Umbilical cord (tissue), 2 donors: ENCODE data around the gene KLHL30. TPM values are rescaled to one million over a fixed set of nuclear protein-coding genes. Genes with fewer than 3 reads are reported as not detected.
"Not testable (repeated sequence)": the region's sequence is repeated elsewhere in the genome, so short reads cannot be mapped to it uniquely, and the experiment has no call there.

Experiments
- DNase-seq: peaks from one replicate; pipeline ENCODE4 v3.0.0-alpha.2; 2015; ENCODE audit warnings: low spot score
- total RNA-seq: library from RNA; depleted of rRNA; stranded (reverse); fragments of >200 nt; gene quantifications from one replicate; pipeline ENCODE4 v1.2.3, GENCODE V29; 2014; ENCODE audit warnings: low replicate concordance; ENCODE audit not compliant: insufficient read depth

Gene KLHL30
- total RNA-seq, 1 donor from 2014 or later, result 5.1 TPM

DNA sequence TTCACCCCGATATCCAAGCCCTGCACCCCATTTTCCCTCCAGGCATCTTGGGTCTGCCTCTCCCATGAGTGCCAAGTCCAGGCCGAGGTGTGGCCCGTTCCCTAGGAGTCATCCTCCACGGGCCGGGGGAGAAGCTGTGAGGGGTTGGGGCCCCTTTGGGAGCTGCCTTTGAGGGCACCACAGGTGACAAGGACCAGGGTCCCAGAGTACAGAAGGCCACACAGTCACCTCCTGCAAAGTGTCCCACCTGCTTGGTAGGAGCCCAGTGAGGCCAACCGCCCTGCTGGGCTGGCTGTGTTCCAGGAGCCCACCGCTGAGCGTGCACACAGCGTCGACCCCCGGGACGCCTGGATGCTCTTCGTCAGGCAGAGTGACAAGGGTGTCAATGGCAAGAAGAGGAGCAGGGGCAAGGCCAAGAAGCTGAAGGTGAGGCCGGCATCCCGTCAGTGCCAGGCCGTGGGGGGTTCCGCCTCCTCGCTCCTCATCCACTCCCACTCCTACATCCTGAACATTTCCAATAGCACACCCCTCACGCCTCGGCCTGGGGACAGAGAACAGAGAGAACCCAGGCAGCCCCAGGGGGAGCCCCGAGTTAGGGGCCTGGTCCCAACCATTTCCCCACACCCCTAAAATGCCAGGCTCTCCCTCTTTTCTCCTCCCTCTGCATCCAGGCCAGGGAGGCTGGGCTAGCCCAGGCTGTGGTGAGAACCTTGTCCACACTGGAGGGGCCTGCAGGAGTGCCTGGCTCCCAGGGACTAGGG lies 23.0 kb downstream of the KLHL30 start:
- DNase-seq, result no peak

DNA sequence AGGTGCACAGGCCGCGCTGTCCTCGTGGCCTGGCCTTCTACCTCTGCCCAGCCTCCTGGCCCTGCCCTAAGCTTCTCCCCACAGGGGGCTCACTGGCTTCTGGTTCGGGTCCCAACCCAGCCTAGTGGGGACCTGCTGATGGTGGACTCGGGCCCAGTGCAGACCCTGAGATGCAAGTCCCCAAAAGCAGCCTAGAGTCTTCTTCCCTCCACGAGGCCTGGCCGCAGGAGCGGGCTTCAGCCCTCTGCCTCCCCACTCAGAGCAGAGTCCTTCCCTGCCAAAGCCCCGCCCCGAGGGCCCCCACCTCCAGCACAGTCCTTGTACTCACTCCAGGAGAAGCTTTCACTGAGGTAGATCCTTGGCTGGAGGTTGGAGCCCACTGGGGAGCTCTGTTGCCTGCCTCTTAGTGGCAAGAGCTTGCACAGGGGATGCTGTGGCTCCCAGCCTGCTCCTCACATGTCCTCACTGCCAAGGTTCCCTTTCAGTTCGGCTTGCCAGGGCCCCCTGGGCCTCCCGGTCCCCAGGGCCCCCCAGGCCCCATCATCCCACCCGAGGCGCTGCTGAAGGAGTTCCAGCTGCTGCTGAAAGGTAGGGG lies 23.9 kb downstream of the KLHL30 start:
- DNase-seq, result no peak

DNA sequence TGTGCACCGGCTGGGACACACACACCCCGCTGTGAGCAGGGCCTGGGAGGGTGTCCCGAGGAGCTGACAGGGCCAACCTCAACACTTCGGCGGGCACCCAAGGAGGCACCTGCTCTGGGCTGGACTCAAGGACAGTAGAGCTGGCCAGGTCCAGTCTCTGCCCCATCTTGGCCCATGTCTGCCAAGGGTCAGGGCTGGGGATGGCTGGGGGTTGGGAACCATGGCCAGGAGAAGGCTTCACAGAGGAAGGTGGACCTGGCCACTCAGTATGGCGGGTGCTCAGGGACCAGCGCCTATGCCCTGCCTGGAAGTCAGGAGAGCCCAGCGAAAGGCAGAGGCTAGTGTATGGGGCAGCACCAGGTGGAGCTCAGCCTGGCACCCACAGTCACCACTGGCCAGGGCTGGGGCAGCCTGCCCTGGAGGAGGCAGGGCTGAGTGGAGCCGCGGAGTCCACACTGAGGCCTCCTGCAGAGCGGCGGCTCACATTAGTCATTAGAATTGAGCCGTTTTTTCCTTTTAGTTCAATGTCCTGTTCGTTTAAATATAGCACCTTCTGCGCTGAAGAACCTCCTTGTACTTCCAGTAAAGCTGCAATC lies 24.5 kb downstream of the KLHL30 start:
- DNase-seq, result no peak

DNA sequence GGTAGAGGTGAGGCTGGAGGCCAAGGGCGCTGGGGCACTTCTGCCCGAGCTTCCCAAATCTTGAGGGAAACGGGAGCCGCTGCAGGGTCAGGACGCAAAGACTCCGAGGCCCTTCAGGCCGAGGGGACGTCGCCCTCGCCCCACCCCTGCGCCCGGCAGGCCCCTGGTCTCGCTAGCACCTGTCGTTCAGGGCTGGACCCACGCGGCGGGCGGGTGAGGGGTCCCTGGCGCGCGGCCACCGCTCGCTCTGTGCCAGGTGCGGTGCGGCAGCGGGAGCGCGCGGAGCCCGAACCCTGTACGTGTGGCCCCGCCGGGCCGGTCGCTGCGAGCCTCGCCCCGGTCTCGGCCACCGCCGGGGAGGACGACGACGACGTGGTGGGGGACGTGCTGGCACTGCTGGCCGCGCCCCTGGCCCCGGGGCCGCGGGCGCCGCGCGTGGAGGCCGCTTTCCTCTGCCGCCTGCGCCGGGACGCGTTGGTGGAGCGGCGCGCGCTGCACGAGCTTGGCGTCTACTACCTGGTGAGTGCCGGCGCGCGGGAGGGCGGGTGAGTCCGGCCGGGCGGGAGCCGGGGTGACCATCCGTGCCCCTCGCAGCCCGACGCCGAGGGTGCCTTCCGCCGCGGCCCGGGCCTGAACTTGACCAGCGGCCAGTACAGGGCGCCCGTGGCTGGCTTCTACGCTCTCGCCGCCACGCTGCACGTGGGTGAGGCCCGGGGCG lies 25.2 kb downstream of the KLHL30 start:
- DNase-seq, result no peak

DNA sequence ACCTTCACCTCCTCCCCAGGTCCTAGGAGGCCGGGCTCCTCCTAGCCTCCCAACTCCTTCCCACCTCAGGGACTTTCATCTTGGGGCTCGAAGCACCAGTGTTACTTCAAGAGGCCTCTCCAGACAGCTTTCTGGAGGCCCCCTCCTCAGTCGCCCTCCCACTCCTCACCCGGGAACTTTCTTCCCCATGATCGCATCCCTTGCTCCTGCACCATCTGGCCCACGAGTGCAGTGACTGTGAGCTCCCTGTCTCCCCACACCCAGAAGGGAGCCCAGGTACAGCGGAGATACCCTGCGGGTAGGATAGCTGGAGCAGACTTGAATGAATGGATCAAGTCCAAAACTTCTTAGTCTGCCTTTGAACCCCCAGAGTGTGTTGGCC lies 26.4 kb downstream of the KLHL30 start:
- DNase-seq, result no peak

DNA sequence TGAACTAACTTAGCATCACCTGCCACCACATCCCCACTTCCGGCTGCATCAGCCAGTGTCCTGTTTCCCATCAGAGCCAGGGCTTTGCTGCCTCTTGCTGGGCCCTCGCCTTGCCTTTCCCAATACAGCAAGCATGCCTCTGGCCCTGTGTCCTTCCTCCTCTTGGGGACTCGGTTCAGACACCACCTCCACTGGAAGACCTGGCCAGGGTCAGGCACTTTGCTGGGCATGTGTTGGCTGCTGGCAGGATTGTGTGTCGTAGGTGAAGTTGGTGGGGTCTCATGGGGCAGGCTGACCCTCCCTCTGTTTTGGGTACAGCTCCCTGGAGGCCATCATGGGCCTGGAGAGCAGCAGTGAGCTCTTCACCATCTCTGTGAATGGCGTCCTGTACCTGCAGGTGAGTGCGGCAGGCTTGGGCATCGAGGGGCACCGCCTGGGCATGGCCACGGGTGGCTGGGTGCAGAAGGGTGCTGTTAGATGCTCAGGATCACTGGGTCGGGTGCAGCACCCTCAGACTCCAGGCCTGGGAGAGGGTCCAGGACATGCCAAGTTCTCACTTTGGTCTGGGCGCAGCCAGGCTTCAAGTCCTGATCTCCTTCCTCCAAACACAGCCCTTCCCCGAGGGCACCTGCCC lies 26.9 kb downstream of the KLHL30 start:
- no peak for DNase-seq

DNA sequence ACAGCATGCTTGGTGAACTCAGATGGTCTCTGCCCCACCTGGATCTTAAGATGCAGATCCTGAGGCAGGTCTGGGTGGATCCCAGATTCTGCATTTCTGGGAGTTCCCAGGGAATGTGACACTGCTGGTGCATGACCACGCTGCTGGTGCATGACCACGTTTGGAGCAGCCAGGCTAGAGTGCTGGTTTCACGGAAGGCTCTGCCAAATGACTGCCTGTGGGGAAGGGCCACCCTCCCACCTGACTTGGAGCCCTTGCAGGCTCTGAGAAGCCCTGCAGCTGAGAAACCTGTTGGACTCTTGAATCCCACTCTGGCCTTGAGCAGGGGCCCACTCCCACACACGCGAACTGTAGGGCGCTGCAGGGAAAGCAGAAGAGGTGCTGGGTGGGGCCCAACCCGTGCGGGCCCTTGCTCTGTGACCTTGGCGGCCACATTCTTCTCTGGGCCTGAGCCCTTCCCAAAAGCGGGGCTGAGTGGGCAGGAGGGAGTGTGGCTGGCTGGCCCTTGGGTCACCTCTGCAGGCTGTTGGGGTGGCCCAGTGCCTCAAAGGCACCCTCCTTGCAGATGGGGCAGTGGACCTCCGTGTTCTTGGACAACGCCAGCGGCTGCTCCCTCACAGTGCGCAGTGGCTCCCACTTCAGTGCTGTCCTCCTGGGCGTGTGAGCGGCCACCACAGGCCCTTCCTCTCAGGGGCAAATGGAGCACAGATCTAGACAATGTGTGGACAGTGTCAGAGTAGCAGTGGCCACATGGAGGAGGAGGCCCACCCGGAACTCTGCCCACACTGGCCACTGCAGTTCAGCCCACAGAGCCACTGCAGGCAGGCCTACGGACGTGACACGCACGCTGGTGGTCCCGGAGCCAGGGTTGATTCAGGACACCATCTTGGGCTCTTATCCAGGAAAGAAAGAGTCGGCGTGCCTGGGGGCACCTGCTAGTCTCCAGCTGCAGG lies 28.2 kb downstream of the KLHL30 start:
- no peak for DNase-seq

DNA sequence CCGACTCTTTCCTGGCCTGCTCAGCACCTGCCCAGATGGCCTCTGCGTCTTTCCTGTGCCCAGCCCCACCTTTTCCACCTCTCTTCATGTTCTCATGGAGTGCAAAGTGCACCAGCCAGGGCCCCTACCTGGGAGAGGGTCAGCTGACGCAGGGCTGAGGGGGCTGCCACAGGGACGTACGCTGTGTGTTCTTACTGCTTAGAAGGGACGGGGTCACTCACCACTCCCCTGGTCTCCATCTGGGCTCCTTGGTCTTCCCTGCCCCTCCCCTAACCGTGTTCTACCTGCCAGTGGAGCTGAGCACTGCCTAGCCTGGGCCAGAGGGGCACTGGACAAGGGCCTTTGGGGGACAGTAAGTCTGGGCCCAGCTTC lies 28.9 kb downstream of the KLHL30 start:
- no peak for DNase-seq

DNA sequence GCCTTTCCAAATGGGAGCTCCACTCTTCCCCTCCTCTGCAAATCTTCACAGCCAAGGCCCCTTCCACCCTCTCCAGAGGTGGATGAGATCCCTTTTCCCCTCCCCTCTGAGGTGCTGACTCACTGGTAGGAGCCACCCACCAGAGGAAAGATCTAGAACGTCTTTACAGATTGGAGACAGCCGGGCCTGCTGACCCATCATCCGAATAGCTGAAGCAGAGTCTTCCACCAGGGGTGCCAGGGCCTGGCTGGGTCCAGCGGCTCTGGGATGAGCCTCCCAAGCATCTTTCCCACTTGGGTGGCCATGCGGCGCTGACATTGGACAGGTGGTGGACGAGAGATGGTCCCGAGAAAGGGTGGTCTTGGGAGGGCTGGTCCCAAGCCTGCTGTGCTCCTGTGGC lies 29.3 kb downstream of the KLHL30 start:
- DNase-seq, result no peak

DNA sequence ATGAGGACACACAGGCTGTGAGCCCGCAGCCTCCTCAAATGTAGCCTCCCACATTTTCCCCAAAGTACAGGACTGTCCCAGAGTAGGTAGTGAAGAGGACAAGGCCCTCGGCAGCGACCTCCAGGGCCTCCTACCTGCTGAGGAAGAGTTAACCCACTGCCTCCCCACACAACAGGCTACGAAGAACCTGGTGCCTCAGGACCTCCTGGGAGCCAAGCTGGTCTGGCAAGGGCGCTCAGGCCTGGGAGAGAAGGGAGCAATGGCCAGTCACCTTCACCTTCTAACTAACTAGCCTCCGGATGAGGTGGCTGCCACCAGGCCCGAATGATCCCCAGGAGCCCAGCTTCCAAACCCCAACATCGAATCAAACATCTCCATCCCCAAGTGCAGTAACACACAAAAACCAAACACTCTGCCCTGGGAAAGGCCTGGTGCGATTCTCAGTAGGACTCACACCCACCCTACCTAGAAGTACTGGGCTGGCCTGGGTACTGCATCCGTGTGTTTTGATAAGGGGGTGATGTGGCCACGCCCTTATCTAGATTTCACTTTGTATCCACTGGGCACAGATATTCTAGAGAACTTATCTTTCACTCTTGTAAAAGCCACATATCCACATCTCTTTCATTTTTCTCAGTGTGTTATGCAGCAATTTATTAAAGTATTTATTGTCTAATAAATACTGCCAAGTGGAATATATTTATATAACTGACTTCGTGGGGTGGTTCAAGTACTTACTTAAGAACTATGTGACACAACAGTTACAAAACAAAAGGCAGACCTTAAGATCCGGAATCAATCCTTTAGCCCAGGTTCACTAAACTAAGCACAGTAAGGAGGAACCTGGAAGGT lies 30.0 kb downstream of the KLHL30 start:
- no peak for DNase-seq

DNA sequence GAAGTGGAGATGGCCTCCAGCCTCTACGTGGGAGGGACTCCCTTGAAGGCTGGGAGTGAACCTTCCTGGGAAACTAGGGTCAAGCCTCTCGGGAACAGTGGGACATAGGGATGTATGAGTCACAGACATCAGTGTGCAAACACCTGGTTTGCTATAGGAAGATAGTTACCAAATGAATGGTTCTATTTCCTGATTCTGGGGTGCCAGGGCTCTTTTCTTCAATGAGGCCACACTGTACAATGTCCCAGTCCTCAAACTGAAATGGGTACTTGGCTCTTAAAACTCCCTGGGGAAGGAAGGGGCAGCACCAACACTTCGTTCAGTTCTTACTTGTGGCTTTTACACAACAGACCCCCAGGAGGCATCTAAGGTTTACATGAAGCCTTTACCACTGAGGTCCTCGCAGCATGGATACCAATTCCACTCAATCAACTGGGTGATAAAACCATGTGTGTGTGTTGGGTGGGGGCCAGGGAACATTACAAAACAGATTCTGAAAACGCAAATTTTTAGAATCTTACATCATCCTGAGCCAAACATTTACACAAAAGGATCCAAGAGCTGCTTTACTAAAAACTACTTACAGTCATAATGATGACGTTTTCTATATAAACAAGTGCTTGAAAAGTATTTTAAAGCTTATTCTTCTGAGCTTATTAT lies 30.7 kb downstream of the KLHL30 start:
- DNase-seq, result no peak

DNA sequence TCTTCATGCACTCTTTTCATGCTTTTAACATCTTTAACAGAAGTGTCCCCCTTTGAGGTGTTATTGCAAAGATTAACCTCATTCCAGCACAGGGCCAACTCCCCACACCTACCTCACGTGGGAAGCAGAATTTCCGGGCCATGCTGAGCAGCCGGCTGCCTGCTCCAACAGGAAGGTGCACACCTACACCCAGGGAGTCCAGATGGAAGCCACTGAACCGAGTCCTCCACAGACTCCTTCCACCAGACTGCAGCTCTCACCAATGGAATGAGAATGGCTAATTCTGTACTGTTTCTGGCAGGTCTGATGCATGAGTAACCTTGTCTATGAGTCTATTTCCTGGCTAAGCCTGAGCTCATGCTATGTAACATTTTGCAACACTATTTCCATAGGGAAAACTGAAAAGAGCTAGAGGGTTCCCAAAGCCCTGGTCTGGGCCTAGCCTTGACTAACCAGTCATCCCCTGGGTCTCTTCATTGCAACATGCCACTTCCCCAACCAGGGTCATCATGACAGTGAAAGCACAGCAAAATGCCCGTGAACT lies 31.3 kb downstream of the KLHL30 start:
- DNase-seq, result peak; percentile 46

DNA sequence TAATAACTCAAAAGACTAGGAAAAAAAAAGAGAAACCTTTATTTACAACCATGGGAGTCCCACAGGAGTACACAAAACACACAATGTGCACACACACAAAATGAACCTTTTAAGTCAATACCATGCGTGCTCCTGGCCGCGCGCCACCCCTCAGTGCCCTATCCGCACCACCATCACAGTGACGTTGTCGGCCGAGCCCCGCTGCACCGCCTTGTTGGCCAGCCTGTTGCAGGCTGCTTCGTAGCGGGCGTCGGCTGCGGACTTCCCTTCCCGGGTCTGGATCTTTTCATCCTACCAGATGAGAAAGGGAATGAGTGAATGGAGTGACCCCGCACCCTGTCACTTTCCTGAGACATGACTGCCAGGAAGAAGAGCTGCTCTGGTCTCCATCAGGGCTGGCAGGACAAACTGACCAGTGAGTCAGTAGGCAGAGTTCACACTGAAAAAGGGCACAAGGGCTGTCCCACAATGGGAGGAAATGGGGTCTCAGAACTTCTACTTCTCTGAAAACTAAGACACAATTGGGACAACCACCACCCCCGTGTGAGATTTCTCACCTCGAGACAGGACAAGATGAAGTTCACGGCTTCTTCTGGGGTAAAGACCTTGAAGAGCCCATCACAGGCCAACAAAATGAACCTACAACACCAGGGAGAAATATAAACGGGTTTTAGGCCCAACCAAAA lies 32.1 kb downstream of the KLHL30 start:
- no peak for DNase-seq

DNA sequence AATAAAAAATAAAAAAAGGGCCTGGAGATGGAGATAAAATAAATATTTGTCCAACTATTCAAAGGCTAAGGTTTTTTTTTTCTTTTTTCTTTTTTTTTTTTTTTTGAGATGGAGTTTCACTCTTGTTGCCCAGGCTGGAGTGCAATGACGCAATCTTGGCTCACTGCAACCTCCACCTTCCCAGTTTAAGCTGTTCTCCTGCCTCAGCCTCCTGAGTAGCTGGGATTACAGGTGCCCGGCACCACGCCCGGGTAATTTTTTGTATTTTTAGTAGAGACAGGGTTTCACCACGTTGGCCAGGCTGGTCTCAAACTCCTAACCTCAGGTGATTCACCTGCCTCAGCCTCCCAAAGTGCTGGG lies 32.6 kb downstream of the KLHL30 start:
- DNase-seq, result not testable (repeated sequence)

DNA sequence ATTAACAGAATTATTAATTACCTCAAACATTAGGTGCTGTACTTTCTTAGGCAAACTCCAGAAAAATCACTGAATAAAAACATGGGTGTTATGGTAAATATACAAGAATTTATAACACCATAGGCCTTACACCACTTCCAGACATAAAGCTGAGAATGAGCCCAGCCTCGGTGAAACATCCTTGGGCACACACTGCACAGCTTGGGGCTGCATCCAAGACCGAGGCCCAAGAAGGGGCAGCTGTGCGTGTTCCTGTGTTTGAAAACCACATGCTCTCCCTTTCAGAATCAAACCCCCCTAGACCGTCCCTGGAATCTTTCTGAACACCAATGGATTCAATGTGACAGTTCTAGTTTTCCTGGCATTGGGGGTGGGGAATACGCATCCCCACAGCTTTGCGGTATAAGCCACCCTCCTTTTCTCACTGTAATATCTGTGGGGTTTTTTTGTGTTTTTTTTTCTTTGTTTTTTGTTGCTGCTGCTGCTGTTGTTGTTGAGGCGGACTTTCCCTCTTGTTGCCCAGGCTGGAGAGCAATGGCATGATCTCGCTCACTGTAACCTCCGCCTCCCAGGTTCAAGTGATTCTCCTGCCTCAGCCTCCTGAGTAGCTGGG lies 33.2 kb downstream of the KLHL30 start:
- DNase-seq, result no peak

DNA sequence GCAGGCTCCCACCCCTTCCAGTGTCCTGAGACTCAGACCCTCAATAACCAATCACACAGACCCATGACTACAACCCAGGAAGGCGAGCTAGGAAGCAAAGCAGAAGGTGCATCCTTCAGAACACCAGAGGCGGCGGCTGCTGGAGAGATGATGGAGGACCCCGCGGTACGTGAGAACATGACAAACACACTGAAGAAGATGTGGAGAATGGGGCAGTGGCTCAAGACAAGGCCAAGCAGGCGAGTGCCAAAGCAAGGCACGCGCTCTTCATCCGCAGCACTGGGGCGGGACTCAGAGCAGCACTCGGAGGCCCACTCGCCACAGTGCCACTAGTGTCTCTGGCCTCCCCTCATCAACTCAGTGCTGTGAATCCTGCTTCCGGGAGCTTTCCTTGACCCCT lies 34.0 kb downstream of the KLHL30 start:
- no peak for DNase-seq

DNA sequence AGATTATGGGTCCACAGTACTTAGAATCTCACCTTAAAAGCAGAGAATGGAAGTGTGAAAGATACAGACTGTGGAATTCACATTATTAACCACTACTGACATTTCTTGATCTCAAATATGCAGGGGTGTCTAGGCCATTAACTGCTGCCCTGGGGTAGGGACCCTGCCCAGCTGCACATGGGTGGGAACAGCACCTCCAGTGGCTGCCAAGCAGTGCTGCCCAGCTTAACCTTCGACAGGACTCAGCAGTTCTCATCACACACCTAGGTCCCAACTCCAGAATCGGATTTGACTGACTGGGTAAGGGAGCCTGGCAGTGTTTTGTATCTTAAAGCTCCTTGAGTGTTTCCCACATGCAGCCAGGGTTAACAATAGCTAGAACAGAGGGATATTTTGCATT lies 35.2 kb downstream of the KLHL30 start:
- DNase-seq, result no peak

DNA sequence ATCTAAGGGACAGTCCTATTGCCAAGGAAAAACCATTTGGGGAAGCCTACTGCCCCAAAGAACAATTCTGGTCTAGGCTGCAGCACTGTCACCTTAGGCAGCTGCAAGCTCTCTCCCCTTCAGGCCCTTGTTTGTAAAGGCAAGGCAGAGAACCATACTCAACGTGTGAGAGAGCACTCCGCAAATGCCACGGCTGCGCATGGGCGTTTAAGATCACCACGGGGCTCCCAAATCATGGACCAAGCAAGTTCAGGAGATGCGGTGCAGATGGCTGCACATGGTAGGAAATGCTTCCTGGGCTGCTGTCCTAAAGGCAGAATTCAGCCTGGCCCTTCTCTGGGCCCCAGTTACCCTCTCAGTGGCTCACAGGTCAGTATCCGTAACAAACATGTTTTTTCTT lies 35.8 kb downstream of the KLHL30 start:
- DNase-seq, result no peak
